Endometrial microvascular endothelial cells (primary cell): ENCODE results near the gene KLHL35. TPM values are rescaled to one million over a fixed set of nuclear protein-coding genes. Genes with fewer than 3 reads are reported as not detected.
"Not testable (repeated sequence)": the region's sequence is repeated elsewhere in the genome, so short reads cannot be mapped to it uniquely, and the experiment has no call there.

Experiments
- in situ Hi-C: cut with HindIII; loops from 2 replicates; pipeline ENCODE4 v1.10.0; 2017; ENCODE audit warnings: low sequenced_read_pairs, low pct_unique_long_range_greater_than_20kb; ENCODE audit errors: inconsistent ontology term
- total RNA-seq: library from RNA; depleted of rRNA; stranded (reverse); fragments of >200 nt; gene quantifications from one replicate; pipeline ENCODE4 v1.2.3, GENCODE V29; 2015; ENCODE audit errors: inconsistent ontology term

The KLHL35 gene
- total RNA-seq, 1 donor from 2014 or later, result not detected

DNA sequence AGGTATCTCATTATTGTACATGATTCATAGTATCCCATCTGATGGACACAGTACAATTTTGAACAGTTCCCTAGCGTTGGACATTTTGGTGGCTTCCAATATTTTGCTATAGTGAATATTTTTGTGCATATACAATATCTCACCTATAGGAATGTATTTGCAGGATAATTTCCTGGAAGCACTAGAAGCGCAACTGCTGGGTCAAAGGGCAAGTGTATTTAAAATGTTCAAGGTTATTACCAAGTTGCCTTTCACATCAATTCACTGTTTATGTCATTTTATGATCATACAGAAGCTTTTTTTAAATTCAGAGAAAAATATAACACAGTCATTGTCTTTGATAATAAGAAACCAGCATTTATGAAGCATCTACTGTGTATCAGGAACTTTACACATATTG is 52.8 kb downstream of the KLHL35 start:
- in situ Hi-C loops, result no loop called here

GRCh38 chr11:75378776-75379175 is 54.2 kb downstream of the KLHL35 start:
- in situ Hi-C loops, result not testable (repeated sequence)

- in situ Hi-C loops, result no loop called here
Measured at GRCh38 chr11:75376175-75376574, 56.8 kb downstream of the KLHL35 start.

DNA sequence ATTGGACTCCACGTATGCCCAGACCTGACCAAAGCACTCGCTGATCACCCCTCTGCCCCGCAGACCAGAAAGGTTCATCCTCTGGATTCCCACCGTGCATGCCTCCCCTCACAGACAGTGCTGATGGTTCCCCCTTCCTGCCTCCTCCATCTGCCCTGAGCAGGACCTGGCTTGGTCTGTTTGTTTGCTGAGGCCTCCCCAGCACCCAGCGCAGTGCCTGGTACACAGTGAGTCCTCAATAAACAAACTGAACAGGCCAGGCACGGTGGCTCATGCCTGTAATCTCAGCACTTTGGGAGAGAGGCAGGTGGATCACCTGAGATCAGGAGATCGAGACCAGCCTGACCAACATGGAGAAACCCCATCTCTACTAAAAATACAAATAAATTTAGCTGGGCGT is 57.4 kb downstream of the KLHL35 start:
- in situ Hi-C loops, result no loop called here

GRCh38 chr11:75374646-75375045 is 58.4 kb downstream of the KLHL35 start:
- in situ Hi-C loops, result no loop called here

GRCh38 chr11:75373201-75373600 is 59.8 kb downstream of the KLHL35 start:
- in situ Hi-C loops, result no loop called here

Other genes starting within 250 kb of the KLHL35 start
- not detected for gene TPBGL, start 192.4 kb downstream of the KLHL35 start, total RNA-seq
- 22.7 TPM for gene ARRB1, start 81.5 kb downstream of the KLHL35 start, total RNA-seq
- 1,799 TPM for gene RPS3, start 33.7 kb downstream of the KLHL35 start, total RNA-seq
- 36.6 TPM for gene GDPD5, start 92.7 kb upstream of the KLHL35 start, total RNA-seq
- gene SERPINH1, start 129.1 kb upstream of the KLHL35 start, total RNA-seq, result 652 TPM
- gene MAP6, start 235.8 kb upstream of the KLHL35 start, total RNA-seq, result 1.3 TPM